Measurements from ENCODE around the gene RAD50. TPM values are rescaled to one million over a fixed set of nuclear protein-coding genes. Genes with fewer than 3 reads are reported as not detected.
A peak's percentile ranks its signal among the peaks of the same experiment; 100 is the strongest.
"Not testable (repeated sequence)": the region's sequence is repeated elsewhere in the genome, so short reads cannot be mapped to it uniquely, and the experiment has no call there.

Gene RAD50
- total and polyA plus RNA-seq, 4 experiments from 2014 or later, result 6.9 to 36.2 (median 34.2) TPM

DNA sequence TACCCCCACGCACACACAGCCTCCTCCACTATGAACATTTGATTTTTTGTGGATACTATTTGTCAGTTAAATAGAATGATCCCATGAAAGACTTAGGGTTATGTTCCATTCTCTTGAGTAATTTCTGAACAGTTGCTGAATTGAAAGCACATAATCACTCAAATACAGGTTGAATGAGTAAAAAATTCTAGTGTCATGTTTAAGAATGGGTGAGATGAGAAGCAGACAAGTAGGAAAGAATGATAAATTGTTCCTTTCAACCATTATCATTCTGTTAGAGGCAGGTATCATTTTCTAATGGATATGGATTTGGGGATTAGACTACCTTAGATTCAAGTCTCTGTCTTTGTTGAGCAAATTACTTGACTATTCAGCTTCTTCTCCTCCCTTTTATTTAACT, 19.3 kb downstream of the RAD50 start:
- H3K27me3 Mint-ChIP-seq, result no peaks in the 10 kb centered on the region
- no peaks in the 10 kb centered on the region for H3K9me3 ChIP-seq (ENCODE audit: control insufficient read depth in 1 of 2, low read length in 2 of 2)
- H3K4me1 ChIP-seq (ENCODE audit: insufficient read depth, low read length), result no peaks in the 10 kb centered on the region
- H3K27me3 ChIP-seq (ENCODE audit: insufficient read depth, low read length), result no peaks in the 10 kb centered on the region
- intact Hi-C loops (cut with micrococcal nuclease), result no loop called here
- POLR2A ChIA-PET (ENCODE audit: partially characterized antibody), result no interaction called here
- H3K27ac Mint-ChIP-seq, result peak overlapping the region in 2 of 7 donors; percentile 4 to 27
- H3K4me3 Mint-ChIP-seq, result no peak overlapping the region
- CTCF ChIA-PET (ENCODE audit: partially characterized antibody), result no interaction called here
- H3K4me1 Mint-ChIP-seq, result peaks cover 0 to 11% (median 2%) of the 10 kb centered on the region in 4 donors
- no peak overlapping the region for H3K4me3 ChIP-seq (ENCODE audit: low read length in 2 of 2)
- no peak overlapping the region for H3K27ac ChIP-seq (ENCODE audit: low read depth, low read length)
- DNase-seq, result no peak
- peaks cover 22% of the 10 kb centered on the region for H3K36me3 ChIP-seq (ENCODE audit: insufficient read depth, low read length)
- H3K9me3 Mint-ChIP-seq, result no peaks in the 10 kb centered on the region
- H3K36me3 Mint-ChIP-seq, result peaks cover 54 to 57% of the 10 kb centered on the region in 2 donors

DNA sequence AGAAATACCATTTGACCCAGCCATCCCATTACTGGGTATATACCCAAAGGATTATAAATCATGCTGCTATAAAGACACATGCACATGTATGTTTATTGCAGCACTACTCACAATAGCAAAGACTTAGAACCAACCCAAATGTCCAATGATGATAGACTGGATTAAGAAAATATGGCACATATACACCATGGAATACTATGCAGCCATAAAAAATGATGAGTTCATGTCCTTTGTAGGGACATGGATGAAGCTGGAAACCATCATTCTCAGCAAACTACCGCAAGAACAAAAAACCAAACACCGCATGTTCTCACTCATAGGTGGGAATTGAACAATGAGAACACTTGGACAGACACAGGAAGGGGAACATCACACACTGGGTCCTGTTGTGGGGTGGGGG, 27.8 kb downstream of the RAD50 start:
- H3K4me3 ChIP-seq (ENCODE audit: low read length in 2 of 2); H3K4me1 ChIP-seq (ENCODE audit: insufficient read depth, low read length); H3K36me3 ChIP-seq (ENCODE audit: insufficient read depth, low read length); H3K4me1 Mint-ChIP-seq; H3K9me3 Mint-ChIP-seq; POLR2A ChIA-PET (ENCODE audit: partially characterized antibody); H3K27ac Mint-ChIP-seq; H3K9me3 ChIP-seq (ENCODE audit: control insufficient read depth in 1 of 2, low read length in 2 of 2); intact Hi-C loops (cut with micrococcal nuclease); H3K27me3 ChIP-seq (ENCODE audit: insufficient read depth, low read length); CTCF ChIA-PET (ENCODE audit: partially characterized antibody); DNase-seq; H3K27ac ChIP-seq (ENCODE audit: low read depth, low read length); H3K27me3 Mint-ChIP-seq: not testable (repeated sequence)
- Mint-ChIP-seq H3K4me3 (peak overlapping the region in 1 of 8 donors; percentile 15), H3K36me3 (peaks cover 57 to 68% of the 10 kb centered on the region in 2 donors)

DNA sequence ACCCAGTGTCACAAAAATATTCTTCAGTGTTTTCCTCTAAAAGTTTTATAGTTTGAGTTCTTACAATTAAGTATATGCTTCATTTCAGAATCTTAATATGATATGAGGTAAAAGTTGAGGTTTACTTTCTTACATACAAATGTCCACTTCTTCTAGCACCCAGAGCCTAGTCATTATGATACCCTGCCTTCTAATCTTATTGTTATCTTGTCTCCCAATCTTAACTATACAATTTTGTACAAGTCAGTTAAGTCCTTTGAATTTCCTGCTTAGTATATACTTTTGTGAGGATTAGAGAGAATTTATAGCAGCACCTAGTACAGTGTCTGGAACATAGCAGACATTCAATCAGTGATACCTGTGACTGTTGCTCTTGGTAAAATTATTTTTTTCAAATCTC, 29.3 kb downstream of the RAD50 start:
- no peaks in the 10 kb centered on the region for H3K27me3 Mint-ChIP-seq
- peak overlapping the region in 1 of 7 donors; percentile 17 for H3K27ac Mint-ChIP-seq
- no peaks in the 10 kb centered on the region for H3K9me3 Mint-ChIP-seq
- H3K4me3 Mint-ChIP-seq, result no peak overlapping the region
- peaks cover 67 to 71% of the 10 kb centered on the region in 2 donors for H3K36me3 Mint-ChIP-seq
- no peak for DNase-seq
- no peak overlapping the region for H3K4me3 ChIP-seq (ENCODE audit: low read length in 2 of 2)
- ChIA-PET CTCF (ENCODE audit: partially characterized antibody) (no interaction called here), POLR2A (ENCODE audit: partially characterized antibody) (no interaction called here)
- no peaks in the 10 kb centered on the region for H3K9me3 ChIP-seq (ENCODE audit: control insufficient read depth in 1 of 2, low read length in 2 of 2)
- H3K4me1 Mint-ChIP-seq, result peaks cover 0 to 5% (median 2%) of the 10 kb centered on the region in 4 donors
- H3K27me3 ChIP-seq (ENCODE audit: insufficient read depth, low read length), result no peaks in the 10 kb centered on the region
- H3K27ac ChIP-seq (ENCODE audit: low read depth, low read length), result no peak overlapping the region
- H3K36me3 ChIP-seq (ENCODE audit: insufficient read depth, low read length), result peaks cover 5% of the 10 kb centered on the region
- no peaks in the 10 kb centered on the region for H3K4me1 ChIP-seq (ENCODE audit: insufficient read depth, low read length)
- intact Hi-C loops (cut with micrococcal nuclease), result no loop called here

DNA sequence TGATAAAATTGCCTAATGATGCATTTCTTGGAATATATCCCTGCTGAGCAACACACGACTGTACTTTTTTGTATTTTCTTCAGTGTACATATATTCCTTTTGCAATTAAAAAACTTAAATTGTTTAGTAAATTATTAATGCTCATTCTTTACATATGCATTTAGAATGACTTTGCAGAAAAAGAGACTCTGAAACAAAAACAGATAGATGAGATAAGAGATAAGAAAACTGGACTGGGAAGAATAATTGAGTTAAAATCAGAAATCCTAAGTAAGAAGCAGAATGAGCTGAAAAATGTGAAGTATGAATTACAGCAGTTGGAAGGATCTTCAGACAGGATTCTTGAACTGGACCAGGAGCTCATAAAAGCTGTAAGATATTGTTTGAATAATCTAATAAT, 32.7 kb downstream of the RAD50 start:
- H3K9me3 Mint-ChIP-seq, result no peaks in the 10 kb centered on the region
- peaks cover 0 to 7% (median 0%) of the 10 kb centered on the region in 4 donors for H3K4me1 Mint-ChIP-seq
- H3K36me3 Mint-ChIP-seq, result peaks cover 58 to 65% of the 10 kb centered on the region in 2 donors
- H3K36me3 ChIP-seq (ENCODE audit: insufficient read depth, low read length), result peaks cover 5% of the 10 kb centered on the region
- no peak overlapping the region for H3K4me3 Mint-ChIP-seq
- H3K27me3 Mint-ChIP-seq, result no peaks in the 10 kb centered on the region
- no peak overlapping the region for H3K27ac ChIP-seq (ENCODE audit: low read depth, low read length)
- H3K27me3 ChIP-seq (ENCODE audit: insufficient read depth, low read length), result no peaks in the 10 kb centered on the region
- H3K27ac Mint-ChIP-seq, result no peak overlapping the region
- no peak for DNase-seq
- intact Hi-C loops (cut with micrococcal nuclease), result no loop called here
- ChIA-PET CTCF (ENCODE audit: partially characterized antibody) (no interaction called here), POLR2A (ENCODE audit: partially characterized antibody) (no interaction called here)
- no peaks in the 10 kb centered on the region for H3K9me3 ChIP-seq (ENCODE audit: control insufficient read depth in 1 of 2, low read length in 2 of 2)
- no peak overlapping the region for H3K4me3 ChIP-seq (ENCODE audit: low read length in 2 of 2)
- H3K4me1 ChIP-seq (ENCODE audit: insufficient read depth, low read length), result no peaks in the 10 kb centered on the region

DNA sequence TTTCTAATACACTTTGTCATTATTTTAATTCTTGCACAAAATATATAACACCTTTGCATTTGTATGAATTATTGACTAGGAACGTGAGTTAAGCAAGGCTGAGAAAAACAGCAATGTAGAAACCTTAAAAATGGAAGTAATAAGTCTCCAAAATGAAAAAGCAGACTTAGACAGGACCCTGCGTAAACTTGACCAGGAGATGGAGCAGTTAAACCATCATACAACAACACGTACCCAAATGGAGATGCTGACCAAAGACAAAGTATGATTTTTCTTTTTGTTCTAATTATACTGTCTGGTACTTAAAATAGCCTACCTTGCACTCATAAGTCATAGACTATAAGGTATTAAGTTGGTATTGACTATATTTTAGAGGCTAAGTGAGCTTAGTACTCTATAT, 34.4 kb downstream of the RAD50 start:
- Histone ChIP-seq H3K9me3 (ENCODE audit: control insufficient read depth in 1 of 2, low read length in 2 of 2) (no peaks in the 10 kb centered on the region), H3K4me3 (ENCODE audit: low read length in 2 of 2) (no peak overlapping the region), H3K4me1 (ENCODE audit: insufficient read depth, low read length) (no peaks in the 10 kb centered on the region), H3K36me3 (ENCODE audit: insufficient read depth, low read length) (peaks cover 12% of the 10 kb centered on the region), H3K27ac (ENCODE audit: low read depth, low read length) (no peak overlapping the region), H3K27me3 (ENCODE audit: insufficient read depth, low read length) (no peaks in the 10 kb centered on the region)
- Mint-ChIP-seq H3K9me3 (no peaks in the 10 kb centered on the region), H3K4me3 (no peak overlapping the region), H3K27ac (no peak overlapping the region), H3K4me1 (peaks cover 0 to 7% (median 0%) of the 10 kb centered on the region in 4 donors), H3K36me3 (peaks cover 55 to 64% of the 10 kb centered on the region in 2 donors), H3K27me3 (no peaks in the 10 kb centered on the region)
- intact Hi-C loops (cut with micrococcal nuclease), result no loop called here
- ChIA-PET POLR2A (ENCODE audit: partially characterized antibody) (no interaction called here), CTCF (ENCODE audit: partially characterized antibody) (interaction anchor here (1.0 to 1.2 kb wide), 3 partner anchors 14 to 229 kb away, joined by 3 to 4 read pairs (median 3); no protein-coding TSS in a partner anchor)
- no peak for DNase-seq

DNA sequence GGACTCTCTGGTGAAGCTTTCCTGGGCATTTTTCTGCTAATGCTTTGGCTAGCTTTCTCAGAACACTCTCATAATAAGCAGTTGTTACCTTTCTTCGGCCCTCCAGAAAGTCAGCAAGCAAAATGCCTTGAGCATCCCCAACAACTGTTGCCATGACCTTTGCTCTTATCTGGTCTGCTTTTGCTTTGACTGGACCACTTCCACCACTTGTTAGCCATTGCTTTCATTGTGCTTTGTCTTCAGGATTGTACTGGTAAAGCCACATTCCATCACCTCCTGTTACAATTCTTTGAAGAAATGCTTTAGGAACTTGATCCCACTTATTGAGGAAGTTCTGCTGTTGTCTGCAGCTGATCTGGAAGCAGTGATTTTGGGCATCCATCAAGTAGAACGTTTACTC, 35.7 kb downstream of the RAD50 start:
- Histone ChIP-seq H3K4me3 (ENCODE audit: low read length in 2 of 2) (no peak overlapping the region), H3K27ac (ENCODE audit: low read depth, low read length) (no peak overlapping the region), H3K27me3 (ENCODE audit: insufficient read depth, low read length) (no peaks in the 10 kb centered on the region), H3K9me3 (ENCODE audit: control insufficient read depth in 1 of 2, low read length in 2 of 2) (no peaks in the 10 kb centered on the region), H3K4me1 (ENCODE audit: insufficient read depth, low read length) (no peaks in the 10 kb centered on the region), H3K36me3 (ENCODE audit: insufficient read depth, low read length) (peaks cover 23% of the 10 kb centered on the region)
- Mint-ChIP-seq H3K27me3 (no peaks in the 10 kb centered on the region), H3K4me1 (peaks cover 0 to 7% (median 0%) of the 10 kb centered on the region in 4 donors), H3K4me3 (no peak overlapping the region), H3K27ac (peak overlapping the region in 1 of 7 donors; percentile 17), H3K36me3 (peaks cover 60 to 65% of the 10 kb centered on the region in 2 donors), H3K9me3 (no peaks in the 10 kb centered on the region)
- intact Hi-C loops (cut with micrococcal nuclease), result no loop called here
- ChIA-PET CTCF (ENCODE audit: partially characterized antibody) (interaction anchor here (1.2 kb wide), 1 partner anchor 12 kb away, joined by 3 read pairs; no protein-coding TSS in a partner anchor), POLR2A (ENCODE audit: partially characterized antibody) (no interaction called here)
- DNase-seq, result no peak

DNA sequence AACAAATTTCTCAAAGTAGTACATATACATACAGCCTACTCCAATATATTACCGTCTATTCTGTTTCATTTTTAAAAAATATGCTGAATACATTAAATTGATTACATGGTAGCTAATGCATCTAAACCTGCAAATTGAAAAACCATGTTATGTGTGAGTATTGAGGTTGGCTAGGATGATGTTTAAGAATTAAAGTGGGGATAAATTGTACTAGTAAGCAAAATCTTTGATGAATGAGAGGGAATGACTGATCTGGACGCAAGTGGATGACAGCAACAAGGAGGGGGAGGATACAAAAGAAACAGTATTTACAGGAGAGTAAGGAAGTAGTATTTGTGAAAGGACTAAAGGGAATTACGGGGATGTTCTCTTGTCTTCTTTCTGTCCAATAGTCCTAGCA, 37.4 kb downstream of the RAD50 start:
- Histone ChIP-seq H3K4me1 (ENCODE audit: insufficient read depth, low read length) (no peaks in the 10 kb centered on the region), H3K27me3 (ENCODE audit: insufficient read depth, low read length) (no peaks in the 10 kb centered on the region), H3K4me3 (ENCODE audit: low read length in 2 of 2) (no peak overlapping the region), H3K27ac (ENCODE audit: low read depth, low read length) (no peak overlapping the region), H3K9me3 (ENCODE audit: control insufficient read depth in 1 of 2, low read length in 2 of 2) (no peaks in the 10 kb centered on the region), H3K36me3 (ENCODE audit: insufficient read depth, low read length) (peaks cover 33% of the 10 kb centered on the region)
- peaks cover 54 to 65% of the 10 kb centered on the region in 2 donors for H3K36me3 Mint-ChIP-seq
- peaks cover 0 to 7% (median 0%) of the 10 kb centered on the region in 4 donors for H3K4me1 Mint-ChIP-seq
- H3K9me3 Mint-ChIP-seq, result no peaks in the 10 kb centered on the region
- no peak overlapping the region for H3K4me3 Mint-ChIP-seq
- intact Hi-C loops (cut with micrococcal nuclease), result no loop called here
- ChIA-PET CTCF (ENCODE audit: partially characterized antibody) (no interaction called here), POLR2A (ENCODE audit: partially characterized antibody) (no interaction called here)
- DNase-seq, result no peak
- no peaks in the 10 kb centered on the region for H3K27me3 Mint-ChIP-seq
- H3K27ac Mint-ChIP-seq, result peak overlapping the region in 3 of 7 donors; percentile 4 to 27 (median 12)

DNA sequence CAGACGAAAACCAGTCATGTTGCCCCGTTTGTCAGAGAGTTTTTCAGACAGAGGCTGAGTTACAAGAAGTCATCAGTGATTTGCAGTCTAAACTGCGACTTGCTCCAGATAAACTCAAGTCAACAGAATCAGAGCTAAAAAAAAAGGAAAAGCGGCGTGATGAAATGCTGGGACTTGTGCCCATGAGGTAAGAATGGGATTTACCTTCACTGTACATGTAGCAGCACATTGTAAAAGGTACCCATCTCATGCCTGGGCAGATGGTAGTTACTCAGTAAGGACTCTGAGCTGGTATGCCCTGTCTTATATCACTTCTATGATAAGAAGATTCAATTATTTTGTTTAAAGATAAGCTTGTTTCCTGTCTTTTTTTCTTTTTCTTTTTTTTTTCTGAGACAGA, 38.8 kb downstream of the RAD50 start:
- intact Hi-C loops (cut with micrococcal nuclease), result no loop called here
- Mint-ChIP-seq H3K27ac (no peak overlapping the region), H3K9me3 (no peaks in the 10 kb centered on the region), H3K4me1 (peaks cover 0 to 7% (median 0%) of the 10 kb centered on the region in 4 donors), H3K27me3 (no peaks in the 10 kb centered on the region), H3K36me3 (peaks cover 44 to 67% of the 10 kb centered on the region in 2 donors), H3K4me3 (no peak overlapping the region)
- H3K36me3 ChIP-seq (ENCODE audit: insufficient read depth, low read length), result peaks cover 29% of the 10 kb centered on the region
- no peaks in the 10 kb centered on the region for H3K4me1 ChIP-seq (ENCODE audit: insufficient read depth, low read length)
- no peak for DNase-seq
- no peak overlapping the region for H3K4me3 ChIP-seq (ENCODE audit: low read length in 2 of 2)
- no peaks in the 10 kb centered on the region for H3K9me3 ChIP-seq (ENCODE audit: control insufficient read depth in 1 of 2, low read length in 2 of 2)
- ChIA-PET CTCF (ENCODE audit: partially characterized antibody) (no interaction called here), POLR2A (ENCODE audit: partially characterized antibody) (no interaction called here)
- H3K27me3 ChIP-seq (ENCODE audit: insufficient read depth, low read length), result no peaks in the 10 kb centered on the region
- no peak overlapping the region for H3K27ac ChIP-seq (ENCODE audit: low read depth, low read length)

Measured in CD4-positive, alpha-beta memory T cell (primary cell).